AG09309 (cell line): ENCODE data around the gene SLC4A7.

ENCODE experiments used
- DNase-seq: peaks from one replicate; pipeline ENCODE4 v3.0.0-alpha.2; 2010; ENCODE audit warnings: low read depth
- H3K4me3 ChIP-seq: 2 replicates; pipeline ENCODE4 v1.5.1; 2011; ENCODE audit warnings: mild to moderate bottlenecking, low read depth, low read length, moderate library complexity; ENCODE audit not compliant: control insufficient read depth
- TF ChIP-seq, protein P1 (sequence below): IDR thresholded peaks from 2 replicates; pipeline ENCODE4 v1.5.1; 2011; ENCODE audit warnings: mild to moderate bottlenecking, low read depth, low read length, inconsistent platforms; ENCODE audit not compliant: insufficient read depth, control insufficient read depth; ENCODE audit errors: missing control alignments

Gene SLC4A7

DNA sequence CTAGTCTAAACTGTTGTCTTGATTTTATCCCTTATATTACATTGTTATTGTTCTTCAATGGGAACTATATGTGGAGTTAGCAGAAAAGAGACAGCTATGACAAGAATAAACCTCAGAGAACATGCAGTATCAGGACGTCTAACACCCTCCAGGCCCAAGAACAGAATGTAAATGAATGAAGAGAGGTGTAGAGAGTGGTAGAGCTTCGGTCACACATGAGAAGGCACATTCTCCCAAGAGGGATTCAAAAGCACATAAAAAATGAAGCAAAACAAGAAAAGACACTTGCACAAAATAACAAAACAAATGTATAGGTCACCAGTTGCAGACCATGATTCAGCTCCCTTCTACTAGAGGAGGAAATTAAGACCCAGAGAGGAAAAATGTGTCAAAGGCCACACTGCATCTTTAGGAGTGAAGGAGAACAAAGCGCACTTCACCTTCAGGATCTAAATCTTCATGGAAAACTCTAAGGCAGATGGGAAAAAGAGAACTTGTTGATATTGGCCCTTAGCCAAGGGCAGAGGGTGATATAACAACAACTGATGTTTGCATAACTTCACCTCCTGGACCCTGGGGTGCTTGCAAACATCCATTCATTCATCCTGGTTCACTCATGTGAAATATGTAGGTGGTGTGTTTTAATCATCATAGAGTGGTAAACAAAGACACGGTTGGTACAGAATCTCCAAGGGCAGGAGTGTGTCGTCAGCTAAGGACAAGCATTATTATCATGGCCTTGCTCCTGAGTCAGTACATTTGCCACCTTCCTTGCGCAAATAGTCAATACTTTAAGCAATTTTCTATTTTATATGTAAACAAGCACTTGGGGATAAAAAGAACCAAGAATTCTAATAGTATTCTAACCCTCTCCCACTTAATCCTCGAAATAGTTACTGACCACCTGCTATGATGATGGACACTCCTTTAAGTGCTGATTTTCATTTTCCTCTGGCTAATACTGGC lies 123.8 kb downstream of the SLC4A7 start:
- no peak overlapping the region for H3K4me3 ChIP-seq
- no peak for DNase-seq
- TF ChIP-seq, protein P1, sequence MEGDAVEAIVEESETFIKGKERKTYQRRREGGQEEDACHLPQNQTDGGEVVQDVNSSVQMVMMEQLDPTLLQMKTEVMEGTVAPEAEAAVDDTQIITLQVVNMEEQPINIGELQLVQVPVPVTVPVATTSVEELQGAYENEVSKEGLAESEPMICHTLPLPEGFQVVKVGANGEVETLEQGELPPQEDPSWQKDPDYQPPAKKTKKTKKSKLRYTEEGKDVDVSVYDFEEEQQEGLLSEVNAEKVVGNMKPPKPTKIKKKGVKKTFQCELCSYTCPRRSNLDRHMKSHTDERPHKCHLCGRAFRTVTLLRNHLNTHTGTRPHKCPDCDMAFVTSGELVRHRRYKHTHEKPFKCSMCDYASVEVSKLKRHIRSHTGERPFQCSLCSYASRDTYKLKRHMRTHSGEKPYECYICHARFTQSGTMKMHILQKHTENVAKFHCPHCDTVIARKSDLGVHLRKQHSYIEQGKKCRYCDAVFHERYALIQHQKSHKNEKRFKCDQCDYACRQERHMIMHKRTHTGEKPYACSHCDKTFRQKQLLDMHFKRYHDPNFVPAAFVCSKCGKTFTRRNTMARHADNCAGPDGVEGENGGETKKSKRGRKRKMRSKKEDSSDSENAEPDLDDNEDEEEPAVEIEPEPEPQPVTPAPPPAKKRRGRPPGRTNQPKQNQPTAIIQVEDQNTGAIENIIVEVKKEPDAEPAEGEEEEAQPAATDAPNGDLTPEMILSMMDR: no peak

- H3K4me3 ChIP-seq: no peak overlapping the region
- DNase-seq: no peak
- TF ChIP-seq, protein P1: no peak
These were observed 125.8 kb downstream of the SLC4A7 start for GRCh38 chr3:27358372-27358771.

GRCh38 chr3:27357665-27358258 lies 126.4 kb downstream of the SLC4A7 start:
- no peak for DNase-seq
- TF ChIP-seq, protein P1: peak; percentile 63
- H3K4me3 ChIP-seq: no peak overlapping the region

DNA sequence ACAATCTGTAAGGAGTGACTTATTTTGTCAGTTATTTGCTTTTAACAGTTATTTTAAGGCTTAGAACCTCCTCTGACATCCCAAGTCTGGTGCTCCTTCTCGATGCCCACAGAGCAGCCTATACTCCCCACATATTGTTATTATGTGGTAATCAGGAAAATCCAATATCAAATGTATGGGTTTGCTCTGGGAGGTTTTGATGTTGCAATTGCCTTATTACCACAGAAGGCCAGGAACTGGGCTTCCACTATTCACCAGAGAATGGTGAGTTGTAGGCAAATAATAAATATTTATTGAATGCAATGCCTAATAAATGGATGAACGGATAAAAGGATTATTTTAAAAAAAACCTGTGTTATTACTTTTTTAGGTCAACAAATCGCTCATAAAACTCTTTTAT lies 127.2 kb downstream of the SLC4A7 start:
- no peak overlapping the region for H3K4me3 ChIP-seq
- no peak for DNase-seq
- TF ChIP-seq, protein P1: no peak

DNA sequence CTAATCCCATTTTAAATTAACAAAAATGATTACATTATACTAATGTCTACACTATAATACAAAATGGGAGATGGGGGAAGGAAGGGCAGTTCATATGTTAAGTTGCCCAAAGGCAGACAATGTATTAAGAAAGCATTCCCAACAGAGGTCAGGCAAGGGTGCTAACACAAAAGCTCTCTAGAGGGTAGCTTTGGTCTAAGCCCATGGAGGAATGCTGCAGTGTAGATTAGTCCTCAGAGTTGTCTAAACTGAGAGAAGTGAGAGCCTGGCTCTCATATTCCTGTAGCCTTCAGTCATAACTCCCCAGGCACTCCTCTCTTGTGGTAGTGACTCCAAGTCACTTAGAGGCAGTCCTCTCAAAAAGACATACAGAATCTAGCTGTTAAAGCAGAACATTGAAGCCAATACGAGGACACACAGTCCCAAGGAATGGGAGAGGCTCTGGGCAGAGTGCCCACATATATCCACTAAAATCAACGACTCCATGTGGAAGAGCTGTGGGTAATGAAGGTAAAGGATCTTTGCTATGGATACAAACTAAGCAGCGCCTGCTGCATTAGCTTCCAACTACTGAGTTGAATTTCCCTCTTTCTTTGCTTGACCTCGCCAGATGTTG lies 129.5 kb downstream of the SLC4A7 start:
- TF ChIP-seq, protein P1: no peak
- no peak overlapping the region for H3K4me3 ChIP-seq
- DNase-seq: no peak

GRCh38 chr3:27354161-27354560 lies 130.0 kb downstream of the SLC4A7 start:
- TF ChIP-seq, protein P1: no peak
- DNase-seq: no peak

More at GRCh38 chr3:27354161-27354560, 130.0 kb downstream of the SLC4A7 start:
- H3K4me3 ChIP-seq: no peak overlapping the region
